HEK293T (cell line): ENCODE measurements around the gene BRIP1.

Experiments used
- CTCF ChIA-PET: fragments of 350-600 bp; formaldehyde crosslinking; extraction: SDS; loops from one replicate; lab custom pipeline; 2021; ENCODE audit warnings: antibody characterized with exemption, inconsistent platforms; lab: Yijun Ruan, JAX
- POLR2A ChIA-PET: fragments of 350-600 bp; formaldehyde crosslinking; extraction: SDS; loops from one replicate; lab custom pipeline; 2020; ENCODE audit warnings: antibody characterized with exemption, inconsistent platforms; lab: Yijun Ruan, JAX
- DNase-seq: peaks from one replicate; pipeline ENCODE4 v3.0.0; 2012; ENCODE audit warnings: mixed read lengths; ENCODE audit errors: extremely low spot score
- ARNT ChIP-seq: fragments of 450-650 bp; IDR thresholded peaks from 2 replicates; pipeline ENCODE4 v1.6.1; 2017; ENCODE audit warnings: mild to moderate bottlenecking
- BHLHE40 ChIP-seq: fragments of 450-650 bp; IDR thresholded peaks from 2 replicates; pipeline ENCODE4 v1.6.1; 2016; ENCODE audit warnings: mild to moderate bottlenecking, moderate library complexity, borderline replicate concordance
- CTBP1 ChIP-seq: fragments of 450-650 bp; IDR thresholded peaks from 2 replicates; pipeline ENCODE4 v1.6.1; 2016; ENCODE audit warnings: borderline replicate concordance
- ELF4 ChIP-seq: fragments of 450-650 bp; IDR thresholded peaks from 2 replicates; pipeline ENCODE4 v1.6.1; 2017; ENCODE audit warnings: antibody characterized with exemption
- FOXA1 ChIP-seq: fragments of 450-650 bp; IDR thresholded peaks from 2 replicates; pipeline ENCODE4 v1.6.1; 2016; ENCODE audit warnings: mild to moderate bottlenecking
- FOXK2 ChIP-seq: fragments of 450-650 bp; IDR thresholded peaks from 2 replicates; pipeline ENCODE4 v1.6.1; 2016; ENCODE audit warnings: mild to moderate bottlenecking
- FOXM1 ChIP-seq: fragments of 450-650 bp; IDR thresholded peaks from 2 replicates; pipeline ENCODE4 v1.6.1; 2017; ENCODE audit warnings: mild to moderate bottlenecking, borderline replicate concordance
- HDGF ChIP-seq: fragments of 450-650 bp; IDR thresholded peaks from 2 replicates; pipeline ENCODE4 v1.6.1; 2017; ENCODE audit warnings: antibody characterized with exemption, borderline replicate concordance
- L3MBTL2 ChIP-seq: fragments of 450-650 bp; conservative IDR thresholded peaks from 2 replicates; pipeline ENCODE4 v1.6.1; 2016; ENCODE audit warnings: mild to moderate bottlenecking
- LEF1 ChIP-seq: fragments of 450-650 bp; IDR thresholded peaks from 2 replicates; pipeline ENCODE4 v1.6.1; 2017; ENCODE audit warnings: mild to moderate bottlenecking, borderline replicate concordance
- NFRKB ChIP-seq: fragments of 450-650 bp; IDR thresholded peaks from 2 replicates; pipeline ENCODE4 v1.6.1; 2016; ENCODE audit warnings: mild to moderate bottlenecking, moderate library complexity
- PKNOX1 ChIP-seq: fragments of 450-650 bp; IDR thresholded peaks from 2 replicates; pipeline ENCODE4 v1.6.1; 2016
- SP1 ChIP-seq: fragments of 450-650 bp; IDR thresholded peaks from 2 replicates; pipeline ENCODE4 v1.6.1; 2017
- SUZ12 ChIP-seq: fragments of 450-650 bp; IDR thresholded peaks from 2 replicates; pipeline ENCODE4 v1.6.1; 2016; ENCODE audit warnings: mild to moderate bottlenecking
- TARDBP ChIP-seq: fragments of 450-650 bp; IDR thresholded peaks from 2 replicates; pipeline ENCODE4 v1.6.1; 2016
- ZNF384 ChIP-seq: fragments of 450-650 bp; IDR thresholded peaks from 2 replicates; pipeline ENCODE4 v1.6.1; 2016

Gene BRIP1

GRCh38 chr17:61816538-61816937 is 46.8 kb downstream of the BRIP1 start:
- ChIA-PET POLR2A (no interaction called here), CTCF (no interaction called here)
- TF ChIP-seq HDGF, result no peak
- TF ChIP-seq TARDBP, result no peak
- TF ChIP-seq L3MBTL2, result no peak
- no peak for TF ChIP-seq LEF1
- TF ChIP-seq FOXM1, result no peak
- TF ChIP-seq BHLHE40, result no peak
- TF ChIP-seq SP1, result no peak
- TF ChIP-seq FOXK2, result no peak
- no peak for TF ChIP-seq ELF4
- TF ChIP-seq FOXA1, result no peak
- no peak for TF ChIP-seq SUZ12
- no peak for TF ChIP-seq ARNT
- TF ChIP-seq ZNF384, result no peak
- TF ChIP-seq PKNOX1, result no peak
- no peak for TF ChIP-seq CTBP1
- no peak for TF ChIP-seq NFRKB
- DNase-seq, result no peak

GRCh38 chr17:61815863-61816503 is 47.3 kb downstream of the BRIP1 start:
- CTCF ChIA-PET, result no interaction called here
- TF ChIP-seq ZNF384, result no peak
- no peak for TF ChIP-seq FOXM1
- TF ChIP-seq PKNOX1, result no peak
- TF ChIP-seq FOXA1, result no peak
- DNase-seq, result no peak
- POLR2A ChIA-PET, result no interaction called here

- DNase-seq, result no peak
- CTCF ChIA-PET, result interaction anchor here (0.6 kb wide), 1 partner anchor 134 kb away, joined by 4 read pairs; no protein-coding TSS in a partner anchor
- TF ChIP-seq ARNT (no peak), NFRKB (no peak), LEF1 (no peak), BHLHE40 (no peak), SUZ12 (no peak), FOXK2 (no peak), HDGF (no peak), PKNOX1 (no peak), L3MBTL2 (no peak), ELF4 (no peak), FOXM1 (no peak), ZNF384 (no peak), CTBP1 (no peak), SP1 (no peak), FOXA1 (no peak), TARDBP (no peak)
- POLR2A ChIA-PET, result no interaction called here
Measured at GRCh38 chr17:61814485-61814884, 48.8 kb downstream of the BRIP1 start.

GRCh38 chr17:61813211-61813610 is 50.1 kb downstream of the BRIP1 start:
- TF ChIP-seq L3MBTL2, result no peak
- no peak for TF ChIP-seq PKNOX1
- TF ChIP-seq SUZ12, result no peak
- no peak for TF ChIP-seq FOXM1
- TF ChIP-seq NFRKB, result no peak
- no peak for TF ChIP-seq CTBP1
- POLR2A ChIA-PET, result no interaction called here
- no peak for DNase-seq
- CTCF ChIA-PET, result no interaction called here

DNA sequence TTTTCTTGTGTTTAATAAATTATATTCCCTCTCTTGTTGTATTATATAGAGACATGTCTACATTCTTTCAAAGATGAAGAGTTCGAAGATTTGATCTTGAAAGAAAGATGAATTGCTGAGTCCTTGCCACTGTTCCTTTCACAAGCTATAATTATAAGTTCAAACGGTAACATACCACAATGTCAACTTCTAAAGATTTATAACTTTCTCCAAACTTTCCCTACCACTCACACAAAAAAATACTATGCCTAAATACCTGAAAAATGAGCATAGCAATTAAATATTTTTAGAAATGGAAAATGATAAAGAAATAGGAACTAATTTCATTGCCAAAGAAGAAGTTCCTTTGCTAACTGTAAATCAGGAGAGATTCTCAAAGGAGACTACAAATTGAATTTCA is 50.6 kb downstream of the BRIP1 start:
- CTCF ChIA-PET, result no interaction called here
- DNase-seq, result no peak
- no peak for TF ChIP-seq ZNF384
- TF ChIP-seq LEF1, result no peak
- no peak for TF ChIP-seq FOXK2
- no peak for TF ChIP-seq ELF4
- TF ChIP-seq L3MBTL2, result no peak
- TF ChIP-seq SP1, result no peak
- TF ChIP-seq SUZ12, result no peak
- no peak for TF ChIP-seq BHLHE40
- TF ChIP-seq TARDBP, result no peak
- no peak for TF ChIP-seq PKNOX1
- no peak for TF ChIP-seq CTBP1
- no peak for TF ChIP-seq HDGF
- TF ChIP-seq FOXM1, result no peak
- no peak for TF ChIP-seq ARNT
- TF ChIP-seq NFRKB, result no peak
- no peak for TF ChIP-seq FOXA1
- POLR2A ChIA-PET, result no interaction called here

GRCh38 chr17:61809816-61810392 is 53.4 kb downstream of the BRIP1 start:
- DNase-seq, result no peak
- ChIA-PET POLR2A (no interaction called here), CTCF (no interaction called here)
- TF ChIP-seq TARDBP (no peak), FOXK2 (no peak), PKNOX1 (peak; percentile 86)
